ENCODE measurements around the gene ANOS1. TPM values are rescaled to one million over a fixed set of nuclear protein-coding genes. Genes with fewer than 3 reads are reported as not detected.

The ANOS1 gene
- total RNA-seq, 1 donor from 2014 or later = 9.0 TPM

DNA sequence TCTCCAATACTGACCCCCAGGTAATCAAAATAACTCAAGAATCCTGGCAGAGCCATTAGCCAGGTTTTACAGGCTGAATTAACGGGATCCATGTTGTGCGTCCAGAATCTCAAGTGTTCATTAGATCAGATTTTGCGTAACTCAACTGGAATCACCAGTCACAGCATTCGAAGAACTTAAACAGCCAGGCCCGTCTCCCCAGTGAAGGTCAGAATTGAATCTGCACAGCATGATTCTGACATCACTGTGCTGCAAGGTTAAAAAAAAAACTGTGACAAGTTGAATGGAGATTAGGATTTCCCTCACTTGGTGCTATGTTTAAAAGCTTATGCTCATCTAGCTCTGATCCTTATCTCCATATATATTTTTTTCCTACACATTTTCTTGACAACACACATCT lies 96.1 kb downstream of the ANOS1 start:
- H3K4me3 ChIP-seq (ENCODE audit: low read depth, low read length) = no peak overlapping the region
- no peak for TF ChIP-seq CTCF (IDR thresholded peaks at IDR 0.05; ENCODE audit: insufficient read depth, low read length, poor library complexity, severe bottlenecking)
- no peak for DNase-seq (ENCODE audit: low read depth)
- H3K36me3 ChIP-seq (ENCODE audit: control insufficient read depth, insufficient read depth, low read length) = no peaks in the 10 kb centered on the region
- H3K27me3 ChIP-seq (ENCODE audit: control insufficient read depth, insufficient read depth, low read length) = no peaks in the 10 kb centered on the region

GRCh38 chrX:8632924-8633323 lies 99.0 kb downstream of the ANOS1 start:
- no peak for TF ChIP-seq CTCF (IDR thresholded peaks at IDR 0.05; ENCODE audit: insufficient read depth, low read length, poor library complexity, severe bottlenecking)
- Histone ChIP-seq H3K27me3 (ENCODE audit: control insufficient read depth, insufficient read depth, low read length) (no peaks in the 10 kb centered on the region), H3K36me3 (ENCODE audit: control insufficient read depth, insufficient read depth, low read length) (no peaks in the 10 kb centered on the region), H3K4me3 (ENCODE audit: low read depth, low read length) (no peak overlapping the region)
- DNase-seq (ENCODE audit: low read depth) = no peak

DNA sequence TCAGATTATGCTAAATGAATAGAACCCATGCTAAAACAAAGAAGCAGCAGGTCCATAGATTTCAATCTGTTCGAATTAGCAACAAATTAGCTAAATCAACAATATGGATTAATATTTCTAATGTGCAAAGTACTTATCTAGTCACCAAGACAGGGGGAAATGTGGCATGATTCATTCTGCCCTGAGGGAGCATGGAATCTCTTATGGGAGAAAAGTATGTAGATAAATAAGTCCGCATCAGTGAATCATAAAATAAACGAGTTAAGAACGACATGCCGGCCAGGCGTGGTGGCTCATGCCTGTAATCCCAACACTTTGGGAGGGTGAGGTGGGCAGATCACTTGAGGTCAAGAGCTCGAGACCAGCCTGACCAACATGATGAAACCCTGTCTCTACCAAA lies 102.1 kb downstream of the ANOS1 start:
- H3K27me3 ChIP-seq (ENCODE audit: control insufficient read depth, insufficient read depth, low read length) = no peaks in the 10 kb centered on the region
- no peak overlapping the region for H3K4me3 ChIP-seq (ENCODE audit: low read depth, low read length)
- no peak for TF ChIP-seq CTCF (IDR thresholded peaks at IDR 0.05; ENCODE audit: insufficient read depth, low read length, poor library complexity, severe bottlenecking)
- no peaks in the 10 kb centered on the region for H3K36me3 ChIP-seq (ENCODE audit: control insufficient read depth, insufficient read depth, low read length)
- DNase-seq (ENCODE audit: low read depth) = no peak

GRCh38 chrX:8627796-8628195 lies 104.1 kb downstream of the ANOS1 start:
- no peaks in the 10 kb centered on the region for H3K36me3 ChIP-seq (ENCODE audit: control insufficient read depth, insufficient read depth, low read length)
- H3K4me3 ChIP-seq (ENCODE audit: low read depth, low read length) = no peak overlapping the region
- no peak for TF ChIP-seq CTCF (IDR thresholded peaks at IDR 0.05; ENCODE audit: insufficient read depth, low read length, poor library complexity, severe bottlenecking)
- DNase-seq (ENCODE audit: low read depth) = no peak
- no peaks in the 10 kb centered on the region for H3K27me3 ChIP-seq (ENCODE audit: control insufficient read depth, insufficient read depth, low read length)

GRCh38 chrX:8607326-8607725 lies 124.6 kb downstream of the ANOS1 start:
- Histone ChIP-seq H3K27me3 (ENCODE audit: control insufficient read depth, insufficient read depth, low read length) (no peaks in the 10 kb centered on the region), H3K4me3 (ENCODE audit: low read depth, low read length) (no peak overlapping the region), H3K36me3 (ENCODE audit: control insufficient read depth, insufficient read depth, low read length) (no peaks in the 10 kb centered on the region)
- no peak for TF ChIP-seq CTCF (IDR thresholded peaks at IDR 0.05; ENCODE audit: insufficient read depth, low read length, poor library complexity, severe bottlenecking)
- peak; percentile 31 for DNase-seq (ENCODE audit: low read depth)

GRCh38 chrX:8604131-8604530 lies 127.8 kb downstream of the ANOS1 start:
- no peaks in the 10 kb centered on the region for H3K27me3 ChIP-seq (ENCODE audit: control insufficient read depth, insufficient read depth, low read length)
- no peak for TF ChIP-seq CTCF (IDR thresholded peaks at IDR 0.05; ENCODE audit: insufficient read depth, low read length, poor library complexity, severe bottlenecking)
- H3K36me3 ChIP-seq (ENCODE audit: control insufficient read depth, insufficient read depth, low read length) = no peaks in the 10 kb centered on the region
- H3K4me3 ChIP-seq (ENCODE audit: low read depth, low read length) = no peak overlapping the region
- DNase-seq (ENCODE audit: low read depth) = no peak

Measured in kidney epithelial cell (primary cell).